Caco-2 (cell line): ENCODE results near the gene RBM33. TPM values are rescaled to one million over a fixed set of nuclear protein-coding genes. Genes with fewer than 3 reads are reported as not detected.

Experiments
- BruUV-seq: library from RNA; stranded (reverse); fragments of 400-500 nt; replicated peaks from 2 replicates; lab custom pipeline; 2021; lab: Mats Ljungman, UMichigan
- CTCF ChIA-PET: fragments of 300-600 bp; sonication (Branson Sonifier 250); formaldehyde crosslinking; loops from one replicate; lab custom pipeline; 2022; ENCODE audit warnings: antibody characterized with exemption; lab: Charles Lee
- POLR2A ChIA-PET: fragments of 300-600 bp; sonication (Branson Sonifier 250); formaldehyde crosslinking; loops from one replicate; lab custom pipeline; 2022; ENCODE audit warnings: antibody characterized with exemption; lab: Charles Lee
- DNase-seq, 2 experiments: peaks; one replicate each; pipeline versions ENCODE4 v3.0.0 to v3.0.0-alpha.2; 2020 to 2022
- H3K27me3 ChIP-seq: replicated peaks from 2 replicates; pipeline ENCODE4 v1.6.0; 2011; ENCODE audit warnings: low read length; ENCODE audit not compliant: control insufficient read depth, insufficient read depth
- H3K36me3 ChIP-seq: 2 replicates; pipeline ENCODE4 v1.5.1; 2011; ENCODE audit warnings: low read length; ENCODE audit not compliant: control insufficient read depth, insufficient read depth
- H3K4me1 ChIP-seq: fragments of 250-450 bp; sonication (Bioruptor Pico); 2 replicates; pipeline ENCODE4 v1.5.1; 2020; ENCODE audit warnings: mild to moderate bottlenecking
- H3K4me3 ChIP-seq: 2 replicates; pipeline ENCODE4 v1.5.1; 2011; ENCODE audit warnings: low read depth, mild to moderate bottlenecking, control low read depth, low read length
- H3K9me3 ChIP-seq: fragments of 250-450 bp; sonication (Bioruptor Pico); 2 replicates; pipeline ENCODE4 v1.5.1; 2020; ENCODE audit warnings: mild to moderate bottlenecking, moderate library complexity
- H3K27ac Mint-ChIP-seq: one replicate; pipeline ENCODE4 v1.8.0; 2022; ENCODE audit warnings: mixed read lengths; ENCODE audit not compliant: unreplicated experiment
- H3K27me3 Mint-ChIP-seq: one replicate; pipeline ENCODE4 v1.8.0; 2022; ENCODE audit warnings: mixed read lengths; ENCODE audit not compliant: insufficient read depth, unreplicated experiment
- H3K36me3 Mint-ChIP-seq: one replicate; pipeline ENCODE4 v1.8.0; 2022; ENCODE audit warnings: mild to moderate bottlenecking, mixed read lengths; ENCODE audit not compliant: insufficient read depth, unreplicated experiment
- H3K4me1 Mint-ChIP-seq: one replicate; pipeline ENCODE4 v1.8.0; 2022; ENCODE audit warnings: low read depth, mixed read lengths; ENCODE audit not compliant: unreplicated experiment
- H3K4me3 Mint-ChIP-seq: one replicate; pipeline ENCODE4 v1.8.0; 2022; ENCODE audit warnings: mild to moderate bottlenecking, moderate library complexity, mixed read lengths; ENCODE audit not compliant: unreplicated experiment
- H3K9me3 Mint-ChIP-seq: one replicate; pipeline ENCODE4 v1.8.0; 2022; ENCODE audit warnings: mixed read lengths; ENCODE audit not compliant: unreplicated experiment
- CTCF ChIP-seq, 2 experiments: fragments of 200-600 bp in 1 of 2; IDR thresholded peaks; 1 replicate in 1 of 2; 2 replicates in 1 of 2; pipeline versions ENCODE4 v1.5.1 to v1.8.0; 2011 to 2022; ENCODE audit warnings: antibody characterized with exemption in 1 of 2, control low read depth in 1 of 2, inconsistent platforms in 1 of 2, low read depth in 1 of 2, low read length in 1 of 2, mild to moderate bottlenecking in 1 of 2, moderate library complexity in 1 of 2; ENCODE audit not compliant: insufficient read depth in 1 of 2, severe bottlenecking in 1 of 2, unreplicated experiment in 1 of 2
- intact Hi-C: fragments of 100-400 bp; cut with micrococcal nuclease; formaldehyde crosslinking; loops from one replicate; pipeline ENCODE4 v1.10.0; 2022; ENCODE audit not compliant: unreplicated experiment
- total RNA-seq: library from RNA; stranded (reverse); gene quantifications from 2 replicates; pipeline ENCODE4 v1.2.3, GENCODE V29; 2022

The RBM33 gene
- total RNA-seq, 1 experiment from 2014 or later = 82.8 TPM

- Mint-ChIP-seq H3K36me3 (no peaks in the 10 kb centered on the region), H3K27me3 (no peaks in the 10 kb centered on the region), H3K4me1 (no peaks in the 10 kb centered on the region), H3K4me3 (no peak overlapping the region), H3K9me3 (peaks cover 24% of the 10 kb centered on the region), H3K27ac (no peak overlapping the region)
- Histone ChIP-seq H3K4me3 (no peak overlapping the region), H3K4me1 (no peaks in the 10 kb centered on the region), H3K9me3 (peaks cover 13% of the 10 kb centered on the region), H3K27me3 (no peaks in the 10 kb centered on the region), H3K36me3 (no peaks in the 10 kb centered on the region)
- no peak for TF ChIP-seq CTCF (IDR thresholded peaks at IDR 0.05; ENCODE audit: insufficient read depth in 1 of 2, low read depth in 1 of 2, low read length in 1 of 2, severe bottlenecking in 1 of 2, unreplicated experiment in 1 of 2)
- no TSS peak for BruUV-seq
- CTCF ChIA-PET = no interaction called here
- POLR2A ChIA-PET = no interaction called here
- intact Hi-C loops = no loop called here
- DNase-seq = no peak
Measured at GRCh38 chr7:155629171-155629570, 15.3 kb upstream of the RBM33 start.

GRCh38 chr7:155631155-155631554, 13.3 kb upstream of the RBM33 start:
- CTCF ChIA-PET = interaction anchor here (1.0 kb wide), 2 partner anchors 12 to 32 kb away, joined by 4 read pairs; no protein-coding TSS in a partner anchor
- BruUV-seq = no TSS peak
- H3K36me3 ChIP-seq = no peaks in the 10 kb centered on the region
- no peaks in the 10 kb centered on the region for H3K36me3 Mint-ChIP-seq
- intact Hi-C loops = no loop called here
- H3K27me3 ChIP-seq = no peaks in the 10 kb centered on the region
- no peaks in the 10 kb centered on the region for H3K27me3 Mint-ChIP-seq
- H3K27ac Mint-ChIP-seq = no peak overlapping the region
- no peak overlapping the region for H3K4me3 Mint-ChIP-seq
- TF ChIP-seq CTCF (IDR thresholded peaks at IDR 0.05; ENCODE audit: insufficient read depth in 1 of 2, low read depth in 1 of 2, low read length in 1 of 2, severe bottlenecking in 1 of 2, unreplicated experiment in 1 of 2) = peak; percentile 27 to 32
- H3K9me3 ChIP-seq = peaks cover 16% of the 10 kb centered on the region
- no peaks in the 10 kb centered on the region for H3K4me1 ChIP-seq
- H3K9me3 Mint-ChIP-seq = peaks cover 34% of the 10 kb centered on the region
- POLR2A ChIA-PET = no interaction called here
- DNase-seq = no peak
- no peaks in the 10 kb centered on the region for H3K4me1 Mint-ChIP-seq
- H3K4me3 ChIP-seq = no peak overlapping the region

- no peak for DNase-seq
- ChIA-PET POLR2A (interaction anchor here (1.3 kb wide), 1 partner anchor 17 kb away, joined by 3 read pairs; no protein-coding TSS in a partner anchor), CTCF (no interaction called here)
- Mint-ChIP-seq H3K4me1 (no peaks in the 10 kb centered on the region), H3K4me3 (no peak overlapping the region), H3K27ac (no peak overlapping the region), H3K36me3 (no peaks in the 10 kb centered on the region), H3K9me3 (peaks cover 59% of the 10 kb centered on the region), H3K27me3 (no peaks in the 10 kb centered on the region)
- no peaks in the 10 kb centered on the region for H3K4me1 ChIP-seq
- BruUV-seq = no TSS peak
- TF ChIP-seq CTCF (IDR thresholded peaks at IDR 0.05; ENCODE audit: insufficient read depth in 1 of 2, low read depth in 1 of 2, low read length in 1 of 2, severe bottlenecking in 1 of 2, unreplicated experiment in 1 of 2) = no peak
- no peaks in the 10 kb centered on the region for H3K27me3 ChIP-seq
- intact Hi-C loops = no loop called here
- no peaks in the 10 kb centered on the region for H3K36me3 ChIP-seq
- peaks cover 13% of the 10 kb centered on the region for H3K9me3 ChIP-seq
- no peak overlapping the region for H3K4me3 ChIP-seq
Measured at GRCh38 chr7:155635817-155636216, 8.6 kb upstream of the RBM33 start.
